Regular cardiac myocyte (primary cell): ENCODE data around the gene PGLYRP3. TPM values are rescaled to one million over a fixed set of nuclear protein-coding genes. Genes with fewer than 3 reads are reported as not detected.

ENCODE experiments used
- total RNA-seq: library from RNA; depleted of rRNA; stranded (reverse); fragments of >200 nt; gene quantifications from 2 replicates; pipeline ENCODE4 v1.2.3, GENCODE V29; 2014

PGLYRP3 gene
- not detected in 2 replicates for total RNA-seq

DNA sequence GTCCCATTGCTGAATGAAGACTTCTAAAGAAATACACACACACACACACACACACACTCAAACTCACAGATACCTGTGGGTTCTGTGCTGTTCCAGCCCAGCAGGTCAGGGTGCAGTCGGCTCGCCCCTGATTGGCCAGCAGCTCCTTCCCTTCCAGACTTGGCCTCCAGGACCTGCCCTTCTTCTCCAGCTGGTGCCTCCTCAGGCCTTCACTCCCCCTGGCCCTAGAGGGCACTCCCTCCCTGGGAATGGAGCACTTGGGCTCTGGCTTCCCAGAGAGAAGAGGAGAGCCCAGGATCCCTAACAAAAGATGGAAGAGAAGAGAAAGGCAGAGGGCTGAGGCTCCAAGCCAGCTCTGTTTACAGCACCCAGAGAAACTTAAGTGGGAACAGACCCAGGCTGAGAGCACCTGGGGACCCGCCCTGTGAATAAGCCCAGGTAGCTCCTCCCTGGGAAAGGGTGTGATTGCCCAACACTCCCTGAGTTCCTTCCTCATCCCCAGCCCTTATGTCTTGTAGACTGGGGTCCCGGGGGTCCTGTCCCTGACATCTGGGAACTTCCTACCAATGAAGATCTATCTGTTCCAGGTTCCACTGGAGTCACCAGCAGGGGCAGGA is at the start of gene PGLYRP3:
TSS of gene PGLYRP3 (minus strand) at position 383 of the 617 bp plus-strand sequence. CDS start 2,287 bp downstream, outside the sequence.

DNA sequence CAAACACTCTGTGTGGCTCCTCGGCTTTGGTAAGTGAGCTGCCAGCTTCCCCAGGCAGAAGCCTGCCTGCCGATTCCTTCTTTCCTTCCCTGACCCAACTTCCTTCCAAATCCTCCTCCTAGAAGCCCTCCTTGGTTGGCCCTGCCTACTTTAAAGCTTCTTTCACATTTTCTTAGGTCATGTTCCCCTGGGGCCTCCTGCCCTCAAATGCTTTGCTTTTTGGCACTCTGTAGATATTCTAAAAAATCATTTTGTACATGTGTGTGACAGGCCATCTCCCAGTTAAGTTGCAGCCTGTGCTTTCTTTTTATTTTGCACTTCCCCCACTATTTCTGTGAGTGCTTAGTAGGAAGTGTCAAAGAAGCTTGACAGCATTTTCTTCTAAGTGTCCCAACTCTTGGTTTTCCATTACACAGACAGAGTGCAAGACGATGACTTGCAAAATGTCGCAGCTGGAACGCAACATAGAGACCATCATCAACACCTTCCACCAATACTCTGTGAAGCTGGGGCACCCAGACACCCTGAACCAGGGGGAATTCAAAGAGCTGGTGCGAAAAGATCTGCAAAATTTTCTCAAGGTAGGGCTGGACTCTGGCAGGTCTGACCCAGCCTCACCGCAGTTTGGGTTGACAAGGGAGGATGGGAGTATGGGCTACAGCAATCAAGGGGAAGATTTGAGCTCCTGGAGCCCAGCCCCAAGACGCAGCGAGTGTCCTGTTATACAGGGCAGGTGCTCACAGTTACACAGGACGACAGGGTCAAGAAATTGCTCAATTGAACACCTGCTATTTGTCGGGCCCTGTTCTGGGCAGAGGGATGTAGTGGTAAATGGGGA is 45.3 kb upstream of the PGLYRP3 start, which contains the start of gene S100A9:
TSS of gene S100A9 (plus strand) at position 2 of the 838 bp plus-strand sequence. CDS start at position 432, 430 bp downstream.

DNA sequence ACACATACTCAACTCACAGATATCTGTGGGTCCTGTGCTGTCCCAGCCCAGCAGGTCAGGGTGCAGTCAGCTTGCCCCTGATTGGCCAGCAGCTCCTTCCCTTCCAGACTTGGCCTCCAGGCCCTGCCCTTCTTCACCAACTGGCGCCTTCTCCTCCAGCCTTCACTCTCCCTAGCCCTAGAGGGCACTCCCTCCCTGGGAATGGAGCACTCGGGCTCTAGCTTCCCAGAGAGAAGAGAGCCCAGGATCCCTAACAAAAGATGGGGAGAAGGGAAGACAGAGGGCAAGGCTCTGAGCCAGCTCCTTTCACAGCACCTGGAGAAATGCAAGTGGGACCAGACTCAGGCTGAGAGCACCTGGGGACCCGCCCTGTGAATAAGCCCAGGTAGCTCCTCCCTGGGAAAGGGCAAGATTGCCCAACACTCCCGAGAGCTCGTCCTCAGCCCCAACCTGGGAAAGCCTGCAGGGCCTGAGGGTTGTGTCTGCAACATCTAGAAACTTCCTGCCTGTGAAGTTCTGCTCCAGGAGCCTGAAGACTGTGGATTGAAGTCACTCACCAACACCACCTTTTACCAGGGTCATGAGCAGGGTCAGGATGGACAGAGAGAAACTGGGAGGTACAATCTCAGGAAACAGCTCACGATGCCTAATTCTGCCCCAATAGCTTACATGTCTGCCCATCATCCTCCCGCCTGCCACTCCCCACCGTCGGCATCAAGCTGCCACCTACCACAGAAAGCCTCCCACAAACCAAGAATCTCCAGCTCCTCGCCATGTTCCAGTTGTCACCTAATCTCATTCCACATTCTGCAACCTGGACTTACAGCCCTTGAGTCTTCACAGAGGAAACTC is 36.0 kb upstream of the PGLYRP3 start, which contains the start of gene PGLYRP4:
TSS of gene PGLYRP4 (minus strand) at position 331 of the 852 bp plus-strand sequence. CDS start 909 bp downstream, outside the sequence.

DNA sequence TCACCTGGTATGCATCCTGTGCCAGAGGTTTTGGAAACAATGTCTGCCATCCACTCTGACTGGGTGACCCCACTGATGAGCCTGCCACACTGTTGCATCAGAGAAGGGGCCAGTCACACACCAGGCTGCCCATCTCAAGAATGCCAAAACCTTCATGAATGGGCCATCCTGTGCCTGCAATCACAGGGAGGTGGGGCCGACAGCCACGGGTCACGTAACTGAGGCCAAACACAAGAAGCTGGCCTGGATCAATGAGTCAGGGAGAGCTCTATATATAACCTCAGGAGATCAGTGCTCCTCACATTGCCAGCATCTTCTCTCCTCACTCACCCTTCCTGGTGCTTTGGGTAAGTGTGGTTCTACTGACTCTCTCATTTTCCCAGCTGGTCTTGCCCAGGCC is 53.4 kb downstream of the PGLYRP3 start, which contains the start of gene LORICRIN:
TSS of gene LORICRIN (plus strand) at position 301 of the 400 bp plus-strand sequence. CDS start 1,263 bp downstream, outside the sequence.

Other genes with a start within 250 kb of the PGLYRP3 start
- gene SPRR2B, start 241.3 kb downstream of the PGLYRP3 start, total RNA-seq = not detected in 2 replicates
- not detected in 2 replicates for gene SPRR2E, start 218.4 kb downstream of the PGLYRP3 start, total RNA-seq
- gene SPRR2F, start 199.4 kb downstream of the PGLYRP3 start, total RNA-seq = not detected in 2 replicates
- gene SPRR2G, start 162.1 kb downstream of the PGLYRP3 start, total RNA-seq = not detected in 2 replicates
- gene LELP1, start 109.5 kb downstream of the PGLYRP3 start, total RNA-seq = not detected in 2 replicates
- not detected in 2 replicates for gene PRR9, start 95.4 kb downstream of the PGLYRP3 start, total RNA-seq
- gene LORICRIN, start 53.3 kb downstream of the PGLYRP3 start, total RNA-seq = not detected in 2 replicates
- not detected in 2 replicates for gene PGLYRP4, start 35.9 kb upstream of the PGLYRP3 start, total RNA-seq
- not detected in 2 replicates for gene S100A9, start 44.9 kb upstream of the PGLYRP3 start, total RNA-seq
- not detected in 2 replicates for gene S100A12, start 62.7 kb upstream of the PGLYRP3 start, total RNA-seq
- not detected in 2 replicates for gene S100A8, start 78.1 kb upstream of the PGLYRP3 start, total RNA-seq
- gene S100A7A, start 103.6 kb upstream of the PGLYRP3 start, total RNA-seq = not detected in 2 replicates
- gene S100A7, start 147.7 kb upstream of the PGLYRP3 start, total RNA-seq = not detected in 2 replicates
- 607 and 730 TPM in 2 replicates for gene S100A6, start 223.0 kb upstream of the PGLYRP3 start, total RNA-seq
- gene S100A5, start 228.0 kb upstream of the PGLYRP3 start, total RNA-seq = not detected in 2 replicates
- 30.4 and 70.7 TPM in 2 replicates for gene S100A4, start 232.9 kb upstream of the PGLYRP3 start, total RNA-seq
- 2.8 and 4.6 TPM in 2 replicates for gene S100A3, start 236.3 kb upstream of the PGLYRP3 start, total RNA-seq